HepG2 (cell line): ENCODE results near the gene CNOT8.

Experiments
- FOSL1 ChIP-seq: sonication (generic); formaldehyde crosslinking; IDR thresholded peaks from 2 replicates; pipeline ENCODE4 v1.9.0; 2021; ENCODE audit warnings: missing genetic modification reagents, borderline replicate concordance
- GLI4 ChIP-seq: sonication (generic); formaldehyde crosslinking; IDR thresholded peaks from 2 replicates; pipeline ENCODE4 v1.5.1; 2020; ENCODE audit warnings: missing genetic modification reagents, mild to moderate bottlenecking, moderate library complexity, borderline replicate concordance
- MAFK ChIP-seq, 2 experiments: IDR thresholded peaks in 1 of 2; conservative IDR thresholded peaks in 1 of 2; 2 replicates each; pipeline ENCODE4 v1.6.1; 2011; ENCODE audit warnings: improper control_type of control experiment in 2 of 2, low read length in 2 of 2
- ZNF557 ChIP-seq: sonication (generic); formaldehyde crosslinking; IDR thresholded peaks from 2 replicates; pipeline ENCODE4 v1.4.0; 2020; ENCODE audit warnings: missing genetic modification reagents
- ZNF879 ChIP-seq: sonication (generic); formaldehyde crosslinking; IDR thresholded peaks from 2 replicates; pipeline ENCODE4 v1.8.1; 2023; ENCODE audit warnings: missing genetic modification reagents
- TF ChIP-seq, protein P1 (sequence below): sonication (generic); formaldehyde crosslinking; IDR thresholded peaks from 2 replicates; pipeline ENCODE4 v1.4.0; 2020; ENCODE audit warnings: missing genetic modification reagents

DNA sequence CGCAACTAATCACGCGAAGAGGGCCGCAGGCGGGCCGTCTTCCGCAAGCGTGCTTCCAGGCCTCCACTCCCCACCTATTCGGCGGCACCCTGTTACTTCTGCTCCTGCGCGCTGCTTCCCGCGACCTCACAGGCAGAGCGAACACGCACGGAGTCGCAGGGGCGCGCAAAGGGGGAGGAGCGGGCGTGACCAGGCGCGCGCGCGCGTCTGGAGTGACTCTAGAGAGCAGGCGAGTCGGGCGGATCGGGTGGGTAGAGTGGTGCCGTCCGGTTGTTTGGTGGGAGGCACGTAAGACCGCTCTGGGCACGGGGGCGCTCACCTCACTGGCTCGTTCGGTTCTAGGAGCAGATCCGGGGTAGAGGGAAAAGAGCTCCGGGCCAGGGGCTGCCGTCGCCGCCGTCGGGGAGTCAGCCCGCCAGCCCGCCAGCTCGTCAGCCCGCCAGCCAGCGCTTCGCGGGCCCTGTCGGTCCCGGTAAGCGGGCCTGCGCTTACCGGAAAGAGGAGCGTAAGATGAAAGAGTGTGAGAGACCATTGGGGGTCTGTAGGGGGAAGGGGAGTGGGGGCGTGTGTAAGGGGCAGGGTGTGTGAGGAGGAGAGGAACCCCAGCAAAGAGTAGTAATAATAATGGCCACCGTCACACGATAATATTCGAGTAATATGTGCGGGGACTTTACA, at the start of gene CNOT8:
- TF ChIP-seq, protein P1, sequence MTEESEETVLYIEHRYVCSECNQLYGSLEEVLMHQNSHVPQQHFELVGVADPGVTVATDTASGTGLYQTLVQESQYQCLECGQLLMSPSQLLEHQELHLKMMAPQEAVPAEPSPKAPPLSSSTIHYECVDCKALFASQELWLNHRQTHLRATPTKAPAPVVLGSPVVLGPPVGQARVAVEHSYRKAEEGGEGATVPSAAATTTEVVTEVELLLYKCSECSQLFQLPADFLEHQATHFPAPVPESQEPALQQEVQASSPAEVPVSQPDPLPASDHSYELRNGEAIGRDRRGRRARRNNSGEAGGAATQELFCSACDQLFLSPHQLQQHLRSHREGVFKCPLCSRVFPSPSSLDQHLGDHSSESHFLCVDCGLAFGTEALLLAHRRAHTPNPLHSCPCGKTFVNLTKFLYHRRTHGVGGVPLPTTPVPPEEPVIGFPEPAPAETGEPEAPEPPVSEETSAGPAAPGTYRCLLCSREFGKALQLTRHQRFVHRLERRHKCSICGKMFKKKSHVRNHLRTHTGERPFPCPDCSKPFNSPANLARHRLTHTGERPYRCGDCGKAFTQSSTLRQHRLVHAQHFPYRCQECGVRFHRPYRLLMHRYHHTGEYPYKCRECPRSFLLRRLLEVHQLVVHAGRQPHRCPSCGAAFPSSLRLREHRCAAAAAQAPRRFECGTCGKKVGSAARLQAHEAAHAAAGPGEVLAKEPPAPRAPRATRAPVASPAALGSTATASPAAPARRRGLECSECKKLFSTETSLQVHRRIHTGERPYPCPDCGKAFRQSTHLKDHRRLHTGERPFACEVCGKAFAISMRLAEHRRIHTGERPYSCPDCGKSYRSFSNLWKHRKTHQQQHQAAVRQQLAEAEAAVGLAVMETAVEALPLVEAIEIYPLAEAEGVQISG (CRISPR knock-in tag): peak; percentile 99
- TF ChIP-seq ZNF879 (CRISPR knock-in tag): peak; percentile 84; the same call in 1 of the 2 replicates
- peak; percentile 85; the same call in 1 of the 2 replicates for TF ChIP-seq ZNF557 (CRISPR knock-in tag)
- TF ChIP-seq FOSL1 (CRISPR knock-in tag): no peak
- no peak for TF ChIP-seq MAFK (conservative IDR thresholded peaks at IDR 0.05 in 1 of 2, IDR thresholded peaks at IDR 0.05 in 1 of 2; ENCODE audit: low read length in 2 of 2)
- TF ChIP-seq GLI4: no peak
